Hematopoietic multipotent progenitor cell treated with erythropoietin and hydrocortisone succinate and interleukin-3 and kit ligand, for 17 days (in vitro differentiated cells): ENCODE data around the gene KBTBD3.

Source experiments
- DNase-seq: peaks from one replicate; pipeline ENCODE4 v3.0.0-alpha.2; 2015; ENCODE audit warnings: low spot score

The KBTBD3 gene

DNA sequence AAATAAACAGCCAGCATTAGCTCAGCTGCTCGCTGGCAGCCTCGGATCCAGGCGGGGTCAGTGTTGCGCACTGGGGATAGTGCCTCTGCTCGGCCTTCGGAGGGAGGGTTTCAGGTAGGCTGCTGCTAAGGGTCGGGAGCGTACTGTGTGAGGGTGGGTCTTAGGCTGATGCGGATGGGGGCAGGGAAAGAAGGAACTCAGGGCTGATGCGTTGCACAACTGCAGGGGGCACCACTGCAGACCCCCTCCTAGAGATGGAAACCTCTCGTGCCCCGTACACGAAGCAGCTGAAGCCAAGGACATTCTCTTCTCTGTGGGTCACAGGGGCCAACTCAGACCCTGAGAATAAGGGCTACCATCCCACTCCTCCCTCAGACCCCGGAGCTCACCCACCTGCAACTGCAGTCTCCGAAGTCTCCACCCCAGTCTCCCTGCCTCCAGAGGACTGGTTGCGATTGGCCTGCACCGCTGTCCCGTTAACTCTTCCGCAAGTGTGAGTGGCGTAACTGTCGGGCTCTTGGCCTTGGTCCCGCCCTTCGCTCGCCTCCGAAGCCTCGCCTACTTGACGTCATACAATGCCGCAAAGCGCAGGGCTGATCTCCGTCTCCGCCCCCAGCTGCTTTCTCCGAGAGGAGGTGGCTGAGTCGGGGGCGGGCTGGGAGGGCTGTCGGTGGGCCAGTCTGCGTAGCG lies at the start of gene KBTBD3:
KBTBD3 (minus strand) TSS at position 429 of the 690 bp plus-strand sequence. CDS start 18,250 bp downstream, outside the sequence.
- peak; percentile 98 for DNase-seq

DNA sequence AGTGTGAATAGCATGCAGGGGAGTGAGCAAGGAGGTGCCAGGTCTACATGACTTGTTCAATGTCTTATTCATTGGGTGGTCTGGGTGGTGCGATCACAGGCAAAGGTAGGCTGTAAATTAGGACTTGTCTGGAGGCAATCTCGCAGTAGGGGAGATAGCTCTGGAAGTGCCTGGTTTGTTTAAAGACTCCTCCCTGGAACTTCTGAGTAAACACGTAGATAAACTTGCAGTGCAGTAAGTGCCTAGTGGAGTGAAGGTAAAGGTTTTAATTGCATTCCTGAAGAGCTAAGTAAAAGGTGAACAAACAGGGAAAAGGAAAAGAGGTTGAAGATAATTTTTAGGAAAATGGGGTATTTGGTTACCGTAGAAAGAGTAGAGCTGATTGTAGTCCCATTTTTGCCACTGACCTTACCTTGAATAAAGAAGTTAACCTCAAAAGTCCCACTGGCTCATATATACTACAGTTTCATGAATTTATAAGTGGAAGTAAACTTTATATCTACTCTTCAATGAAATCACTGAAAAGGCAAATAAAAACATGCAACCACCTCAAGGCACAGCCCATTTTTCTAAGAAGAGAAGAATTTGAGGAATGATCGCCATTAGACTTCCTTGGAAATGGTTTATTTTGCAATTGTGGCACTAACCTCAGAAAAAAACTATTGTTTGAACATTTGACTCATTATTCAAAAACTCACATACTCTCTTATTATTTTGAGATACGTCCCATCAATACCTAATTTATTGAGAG lies 44.6 kb upstream of the KBTBD3 start:
- no peak for DNase-seq

DNA sequence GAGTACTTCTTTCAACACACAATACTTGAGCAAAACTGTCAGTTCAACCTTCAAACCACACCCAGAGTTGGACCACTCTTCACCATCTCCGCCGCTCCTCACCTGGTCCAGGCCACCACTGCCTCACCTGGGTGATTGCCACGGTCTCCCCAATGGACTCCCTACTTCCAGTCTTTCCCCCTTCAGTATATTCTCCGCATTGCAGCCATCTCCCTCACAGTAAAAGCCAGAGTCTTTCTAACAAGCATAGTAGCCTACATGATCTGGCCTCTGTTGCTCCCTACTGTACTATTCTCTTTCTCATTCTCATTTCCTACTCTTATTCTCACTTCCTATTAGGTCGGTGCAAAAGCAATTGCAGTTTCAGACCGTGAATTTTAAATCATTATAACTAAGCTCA lies 28.8 kb upstream of the KBTBD3 start:
- DNase-seq, result no peak

DNA sequence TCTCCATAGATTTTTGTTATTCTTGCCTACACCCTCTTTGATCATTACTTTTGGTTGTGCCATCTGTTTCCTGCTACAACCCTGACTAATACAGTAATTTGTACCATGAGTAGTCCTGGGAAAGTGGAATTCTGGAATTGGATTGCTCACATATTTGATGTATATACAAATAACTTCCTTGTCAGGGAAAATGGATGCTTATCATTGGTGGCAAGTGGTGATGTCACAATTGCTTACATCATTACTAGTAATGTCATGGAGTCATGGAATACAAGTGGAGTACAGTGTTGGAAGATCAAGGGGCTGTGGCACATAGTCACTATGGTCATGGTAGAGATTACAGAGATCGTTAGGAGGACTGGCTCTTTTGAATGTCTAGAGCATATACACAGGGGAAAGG lies 24.7 kb upstream of the KBTBD3 start:
- no peak for DNase-seq

- no peak for DNase-seq
Observed at GRCh38 chr11:106101370-106101769, 24.2 kb upstream of the KBTBD3 start.

GRCh38 chr11:106098893-106099553 lies 21.9 kb upstream of the KBTBD3 start:
- no peak for DNase-seq

GRCh38 chr11:106092446-106092845 lies 15.3 kb upstream of the KBTBD3 start:
- DNase-seq, result no peak

- DNase-seq, result no peak
Observed at GRCh38 chr11:106091480-106092123, 14.5 kb upstream of the KBTBD3 start.

DNA sequence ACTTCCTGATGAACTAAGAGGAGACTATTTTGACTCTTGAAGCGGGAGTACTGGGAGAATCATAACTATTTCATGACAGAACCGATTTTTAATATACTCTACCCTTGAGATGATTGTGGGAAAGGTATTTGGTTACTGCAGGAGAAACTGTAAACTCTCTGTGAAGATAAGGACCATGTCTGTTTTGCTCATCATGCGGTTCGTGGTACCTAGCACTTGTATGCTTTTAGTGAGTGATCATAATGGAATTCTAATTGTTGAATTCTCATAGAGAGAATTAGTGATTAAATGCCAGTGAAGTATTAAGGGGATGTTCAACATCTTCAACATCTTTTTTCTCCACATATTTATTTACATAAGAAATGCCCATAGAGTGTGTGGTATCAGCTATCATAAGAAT lies 11.7 kb upstream of the KBTBD3 start:
- DNase-seq, result no peak

- DNase-seq, result peak; percentile 74
Observed at GRCh38 chr11:106087815-106088435, 10.8 kb upstream of the KBTBD3 start.

- DNase-seq, result no peak
Observed at GRCh38 chr11:106086850-106087249, 9.7 kb upstream of the KBTBD3 start.

GRCh38 chr11:106086135-106086534 lies 9.0 kb upstream of the KBTBD3 start:
- no peak for DNase-seq

DNA sequence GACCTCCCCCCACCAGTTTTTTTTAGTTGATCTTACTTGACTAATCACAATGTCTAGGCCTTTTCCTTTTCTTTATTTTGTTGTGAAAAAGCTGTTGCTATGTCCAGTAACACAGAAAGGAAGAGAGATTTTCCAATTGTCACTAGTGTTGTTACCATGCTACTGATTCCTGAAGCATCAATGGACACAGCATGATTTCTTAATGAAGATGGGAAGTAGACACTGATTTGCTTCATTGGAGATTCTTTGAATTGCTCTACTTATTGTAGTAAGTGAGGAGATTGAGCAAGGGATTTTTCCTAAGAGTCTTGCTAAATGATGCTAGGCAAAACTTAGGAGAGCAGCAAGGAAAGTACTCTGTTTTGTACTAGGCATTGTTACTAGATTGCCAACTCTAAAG lies 4.9 kb upstream of the KBTBD3 start:
- DNase-seq, result no peak

DNA sequence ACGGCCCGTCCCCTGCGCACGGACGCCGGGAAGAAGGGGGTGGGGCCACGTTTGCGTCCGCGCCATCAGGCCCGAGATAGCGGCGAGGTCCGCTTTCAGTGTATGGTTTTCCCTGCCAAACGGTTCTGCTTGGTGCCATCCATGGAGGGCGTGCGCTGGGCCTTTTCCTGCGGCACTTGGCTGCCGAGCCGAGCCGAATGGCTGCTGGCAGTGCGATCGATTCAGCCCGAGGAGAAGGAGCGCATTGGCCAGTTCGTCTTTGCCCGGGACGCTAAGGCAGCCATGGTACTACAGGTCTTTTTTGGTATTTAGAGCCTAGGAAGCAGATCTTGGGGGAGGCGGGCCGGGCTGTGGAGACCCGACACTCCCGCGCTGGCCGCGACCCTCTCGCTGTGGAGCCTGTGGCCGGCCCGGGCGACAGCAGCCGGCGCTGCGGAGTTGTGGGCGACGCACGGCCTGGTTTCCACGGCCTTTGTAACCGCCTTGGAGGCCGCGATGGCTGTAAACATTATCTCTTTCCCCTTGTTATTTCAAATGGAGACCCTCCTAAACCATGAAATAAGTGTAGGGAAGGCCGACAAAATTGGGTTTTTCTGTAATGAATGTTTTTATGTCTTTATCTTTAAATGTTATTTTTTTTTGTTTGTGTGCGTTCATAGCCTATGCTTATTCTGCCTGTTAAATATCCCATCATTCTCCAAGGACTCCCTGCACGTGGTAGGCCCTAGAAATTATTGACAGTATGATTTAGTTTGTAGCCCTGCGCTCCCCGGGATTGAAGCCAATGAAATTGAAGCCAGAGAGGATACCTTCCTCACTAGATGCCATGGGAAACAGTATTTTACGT lies 685 bp upstream of the KBTBD3 start, which contains the start of gene AASDHPPT:
AASDHPPT (plus strand) TSS at position 54 of the 847 bp plus-strand sequence; CDS start at position 103, 49 bp downstream.
- peak; percentile 63 for DNase-seq

DNA sequence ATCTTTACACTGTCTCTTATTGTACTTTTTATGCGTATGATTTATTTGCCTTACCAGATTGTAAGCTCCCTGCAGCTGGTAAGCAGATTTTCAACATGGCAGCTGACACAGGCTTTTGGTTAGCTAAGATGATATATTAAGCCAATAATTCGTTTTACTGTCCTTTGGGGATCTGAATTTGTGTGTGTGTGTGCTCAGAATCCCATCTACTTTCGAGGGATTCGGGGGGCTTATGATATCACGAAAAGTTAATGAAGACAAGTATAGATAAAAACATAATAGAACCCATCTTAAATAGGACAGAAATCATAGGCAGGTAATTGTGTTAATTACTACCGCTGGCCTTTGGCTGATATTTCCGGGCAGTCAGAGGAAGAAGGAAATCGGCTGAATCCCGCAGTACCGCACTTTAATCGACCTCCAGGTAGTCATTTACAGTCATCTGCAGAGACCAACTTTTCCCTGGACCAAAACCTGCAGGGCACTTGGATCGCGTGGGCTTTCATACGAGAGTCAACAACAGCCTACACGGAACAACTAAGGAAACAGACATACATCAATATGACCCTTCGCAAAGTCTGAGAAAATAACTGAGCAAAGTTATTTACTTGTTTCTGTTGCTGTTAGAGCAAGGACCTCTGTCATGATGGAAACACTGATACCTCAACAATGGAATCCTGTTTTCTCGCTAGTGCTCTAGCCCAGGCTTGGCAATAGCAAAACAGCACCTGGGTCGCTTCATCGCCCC lies 802 bp downstream of the KBTBD3 start:
- no peak for DNase-seq

DNA sequence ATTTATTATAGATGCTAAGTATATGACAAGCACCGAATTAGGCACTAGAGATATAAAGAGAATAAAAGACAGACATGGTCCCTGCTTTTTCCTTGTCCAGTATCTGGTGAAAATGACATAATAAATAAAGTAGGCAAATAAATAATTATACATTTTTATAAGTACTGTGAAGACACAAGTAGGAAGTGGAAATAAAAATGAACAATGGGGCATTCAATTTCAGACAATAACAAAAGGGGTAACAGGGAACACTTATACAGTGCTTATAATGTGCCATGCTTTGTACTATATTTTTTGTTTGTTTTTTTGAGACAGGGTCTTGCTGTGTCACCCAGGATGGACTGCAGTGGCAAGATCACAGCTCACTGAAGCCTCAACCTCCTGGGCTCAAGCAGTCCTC lies 4.3 kb downstream of the KBTBD3 start:
- DNase-seq, result no peak

- no peak for DNase-seq
Observed at GRCh38 chr11:106070606-106071005, 6.5 kb downstream of the KBTBD3 start.

DNA sequence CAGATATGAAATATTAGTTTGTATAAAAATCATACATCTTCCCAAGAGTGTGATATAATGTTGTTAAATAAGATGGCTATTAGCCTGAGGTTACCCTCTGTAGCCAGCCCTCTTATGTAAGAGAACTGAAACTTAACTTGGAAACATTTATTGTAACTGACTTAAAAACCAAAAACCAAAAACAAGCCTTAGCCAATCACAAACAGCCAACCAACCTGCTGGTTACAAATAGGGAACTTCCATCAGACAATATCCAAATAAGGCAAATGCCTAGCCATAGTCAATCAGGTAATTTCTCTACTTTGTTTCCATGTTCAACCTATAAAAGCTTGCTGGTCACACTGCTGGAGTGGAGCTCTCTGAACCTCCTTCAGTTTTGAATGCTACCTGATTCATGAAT lies 14.1 kb downstream of the KBTBD3 start:
- no peak for DNase-seq

- DNase-seq, result no peak
Observed at GRCh38 chr11:106061954-106062949, 14.9 kb downstream of the KBTBD3 start.
